SKM-1 treated with dmso at 0.1 percent for 144 hours (cell line): ENCODE data around the gene ACSL6.

Experiments
- DNase-seq: peaks from one replicate; lab custom pipeline; 2025; ENCODE audit not compliant: unreplicated experiment; lab: John Stamatoyannopoulos, UW

The ACSL6 gene, protein sequence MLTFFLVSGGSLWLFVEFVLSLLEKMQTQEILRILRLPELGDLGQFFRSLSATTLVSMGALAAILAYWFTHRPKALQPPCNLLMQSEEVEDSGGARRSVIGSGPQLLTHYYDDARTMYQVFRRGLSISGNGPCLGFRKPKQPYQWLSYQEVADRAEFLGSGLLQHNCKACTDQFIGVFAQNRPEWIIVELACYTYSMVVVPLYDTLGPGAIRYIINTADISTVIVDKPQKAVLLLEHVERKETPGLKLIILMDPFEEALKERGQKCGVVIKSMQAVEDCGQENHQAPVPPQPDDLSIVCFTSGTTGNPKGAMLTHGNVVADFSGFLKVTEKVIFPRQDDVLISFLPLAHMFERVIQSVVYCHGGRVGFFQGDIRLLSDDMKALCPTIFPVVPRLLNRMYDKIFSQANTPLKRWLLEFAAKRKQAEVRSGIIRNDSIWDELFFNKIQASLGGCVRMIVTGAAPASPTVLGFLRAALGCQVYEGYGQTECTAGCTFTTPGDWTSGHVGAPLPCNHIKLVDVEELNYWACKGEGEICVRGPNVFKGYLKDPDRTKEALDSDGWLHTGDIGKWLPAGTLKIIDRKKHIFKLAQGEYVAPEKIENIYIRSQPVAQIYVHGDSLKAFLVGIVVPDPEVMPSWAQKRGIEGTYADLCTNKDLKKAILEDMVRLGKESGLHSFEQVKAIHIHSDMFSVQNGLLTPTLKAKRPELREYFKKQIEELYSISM

DNA sequence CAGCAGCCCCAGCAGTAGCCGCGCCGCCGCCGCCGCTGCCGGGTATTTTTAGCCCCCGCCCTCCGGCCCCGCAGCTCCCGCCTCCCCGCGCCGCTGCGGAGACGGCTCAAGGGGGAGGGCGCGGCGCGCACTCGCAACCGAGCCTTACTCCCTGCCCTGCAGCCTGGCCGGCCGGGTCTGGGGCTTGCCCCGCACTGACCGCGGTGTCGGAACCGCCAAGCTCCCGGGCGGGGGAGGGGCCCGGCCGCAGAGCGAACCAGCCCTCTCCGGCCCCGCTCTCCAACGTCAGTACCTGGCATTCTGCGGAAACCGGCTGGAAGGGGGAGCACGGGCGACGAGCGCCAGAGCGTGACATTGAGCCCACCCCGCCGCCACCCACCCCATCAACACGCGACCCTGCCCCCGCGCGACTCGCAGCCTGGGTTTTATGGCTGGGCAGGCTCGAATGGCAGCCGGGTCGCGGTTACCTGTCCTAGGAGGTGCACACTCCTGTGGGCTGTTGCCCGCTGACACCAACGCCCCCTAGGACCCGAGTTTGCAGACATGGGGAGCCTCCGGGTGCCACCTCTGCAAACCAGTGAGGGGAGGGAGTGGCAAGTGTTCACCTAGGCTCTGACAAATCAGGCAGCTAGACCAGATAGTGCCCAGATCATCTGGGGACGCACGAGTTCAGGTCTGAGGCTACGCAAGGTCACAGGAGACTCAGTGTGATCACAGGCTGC lies at the start of gene ACSL6:
Gene ACSL6 (minus strand): TSS at position 37 of the 722 bp plus-strand sequence. CDS start 105 bp downstream, outside the sequence.
- no peak for DNase-seq

- DNase-seq, result no peak
These were observed 49.2 kb upstream of the ACSL6 start, which contains the start of gene IL3 for GRCh38 chr5:132060501-132061161. IL3 (plus strand) TSS chr5:132060655; CDS start chr5:132060707, 52 bp downstream.

GRCh38 chr5:132059696-132060500 lies 48.4 kb upstream of the ACSL6 start:
- no peak for DNase-seq

- DNase-seq, result no peak
These were observed 47.7 kb upstream of the ACSL6 start for GRCh38 chr5:132059043-132059695.

- no peak for DNase-seq
These were observed 47.2 kb upstream of the ACSL6 start for GRCh38 chr5:132058646-132059042.

GRCh38 chr5:132057498-132058255 lies 46.2 kb upstream of the ACSL6 start:
- no peak for DNase-seq

DNA sequence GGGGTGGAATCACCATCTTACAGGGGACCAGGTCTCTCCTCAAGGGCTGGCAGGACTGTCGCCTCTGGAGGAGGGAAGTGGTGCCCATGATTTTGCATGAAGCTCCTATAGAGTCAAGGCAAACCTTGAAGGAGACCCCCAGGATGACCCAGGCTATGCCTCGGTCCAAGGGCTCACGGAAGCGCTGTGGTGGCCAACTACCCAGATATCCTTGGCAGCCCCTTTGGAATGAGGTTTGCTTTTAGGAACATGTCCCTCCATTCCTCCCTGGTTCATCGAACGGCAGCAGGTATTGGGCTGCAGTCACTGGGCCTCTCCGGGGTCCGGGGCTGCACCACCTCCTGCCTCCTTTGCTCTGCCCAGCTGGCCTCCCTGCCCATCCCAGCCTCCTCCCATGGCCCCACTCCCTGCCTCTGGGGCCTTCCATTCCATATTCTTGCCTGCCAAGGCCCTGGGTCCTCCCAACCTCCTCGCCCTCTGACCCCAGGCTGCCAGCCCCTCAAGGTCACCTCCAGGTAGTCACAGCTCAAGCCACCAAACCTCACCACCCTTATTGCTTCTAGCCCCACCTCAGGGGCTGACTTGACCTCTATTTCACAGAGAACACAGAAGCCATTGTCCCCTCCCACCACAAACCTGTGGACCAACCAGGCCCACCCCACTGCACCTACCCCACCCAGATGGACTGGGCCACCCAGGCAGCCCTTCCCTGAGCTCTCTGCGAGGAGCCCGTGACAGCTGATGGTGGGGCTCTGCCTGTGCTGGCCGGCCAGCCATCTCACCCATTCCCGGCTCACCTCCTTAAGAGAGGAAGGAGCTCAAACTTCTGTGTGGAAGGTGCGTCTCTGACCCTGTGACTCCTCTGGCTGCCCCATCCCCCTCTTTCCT lies 45.4 kb upstream of the ACSL6 start:
- no peak for DNase-seq

DNA sequence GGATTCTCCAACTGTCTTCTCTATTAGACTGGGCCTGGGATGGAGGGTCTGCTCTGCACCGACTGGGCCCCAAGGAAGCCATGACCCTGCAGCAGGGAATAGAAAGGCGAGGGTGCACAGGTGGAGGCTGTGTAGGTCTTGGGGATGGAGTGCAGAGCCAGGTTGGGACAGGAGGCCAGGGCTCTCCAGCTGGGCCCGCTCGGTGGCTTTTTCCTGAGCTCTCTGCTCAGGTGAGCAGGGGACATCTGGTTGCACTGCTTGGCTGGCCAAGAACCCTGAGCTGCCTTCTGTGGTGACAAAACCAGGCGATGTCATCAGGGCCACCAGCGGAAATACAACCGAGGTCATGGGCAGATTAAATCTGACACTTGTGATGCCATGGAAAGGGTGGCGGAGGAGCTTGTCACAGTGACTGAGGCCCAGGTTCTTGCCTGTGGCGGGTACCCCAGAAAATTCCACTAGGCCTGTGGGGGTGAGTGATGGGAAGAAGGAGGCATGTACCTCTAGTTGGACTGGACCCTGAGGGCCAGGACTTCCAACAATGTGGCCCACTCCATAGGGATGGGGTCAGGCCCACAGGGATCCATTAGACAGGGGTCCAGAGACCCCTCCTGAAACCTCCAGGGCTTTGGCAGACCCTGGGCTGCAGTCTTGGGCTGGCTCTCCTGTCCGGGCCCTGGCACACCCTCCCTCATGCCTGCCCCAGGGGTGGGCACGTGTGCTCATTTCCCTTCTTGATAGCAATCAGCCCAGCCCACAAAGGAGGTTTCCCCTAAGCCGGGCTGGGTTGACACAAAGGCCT lies 44.6 kb upstream of the ACSL6 start:
- DNase-seq, result no peak

DNA sequence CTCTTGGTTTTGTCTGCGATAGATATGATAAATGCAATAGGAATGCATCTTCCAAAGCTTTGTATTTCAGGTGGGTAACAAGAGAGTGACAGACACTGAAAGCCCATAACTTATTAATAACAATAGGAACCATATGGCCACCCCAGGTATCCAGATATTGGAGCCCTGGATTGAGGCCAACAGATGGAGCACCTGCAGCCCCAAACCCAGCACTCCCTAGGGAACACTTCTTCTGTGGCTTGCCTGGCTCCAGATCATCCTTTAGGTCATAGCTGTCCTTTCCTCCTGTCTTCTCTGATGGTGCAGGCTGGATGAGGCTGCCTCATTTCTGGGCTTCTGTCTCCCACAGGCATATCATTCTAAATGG lies 44.0 kb upstream of the ACSL6 start:
- no peak for DNase-seq

DNA sequence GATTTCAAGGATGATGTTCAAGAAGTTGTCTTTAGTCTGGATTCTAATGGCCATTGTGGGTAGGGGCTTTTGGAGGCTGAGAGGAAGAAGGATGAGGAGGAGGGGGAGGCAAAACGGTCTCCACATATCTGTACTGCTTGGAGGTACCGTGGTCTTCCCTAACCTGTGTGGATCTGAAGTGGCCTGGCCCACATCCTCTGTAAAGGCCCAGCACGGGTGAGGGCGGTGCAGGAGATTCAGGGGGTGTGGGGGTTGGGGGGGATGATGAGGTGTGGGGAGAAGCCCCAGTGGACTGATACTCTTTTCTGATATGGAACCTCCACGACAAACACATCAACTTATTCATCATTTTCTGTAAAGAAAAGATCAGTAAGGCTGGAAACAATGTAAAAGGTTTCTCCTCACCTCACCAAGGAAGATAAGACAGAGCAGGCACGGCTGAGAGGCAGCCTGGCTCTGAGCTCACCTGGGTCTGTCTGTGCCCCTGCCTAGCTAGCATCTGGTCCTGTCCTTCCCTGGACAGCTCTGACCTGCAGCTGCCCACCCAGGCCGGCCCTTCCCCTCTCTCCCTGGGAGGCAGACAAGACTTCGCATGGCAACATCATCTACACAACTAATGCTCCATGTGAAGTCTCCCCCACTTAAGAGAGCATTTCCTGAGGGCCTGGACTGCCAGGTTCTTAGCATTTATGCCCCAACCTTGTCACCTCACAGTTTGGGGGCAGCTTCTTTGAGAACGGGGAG lies 43.4 kb upstream of the ACSL6 start:
- DNase-seq, result no peak

GRCh38 chr5:132054031-132054696 lies 42.7 kb upstream of the ACSL6 start:
- DNase-seq, result no peak

DNA sequence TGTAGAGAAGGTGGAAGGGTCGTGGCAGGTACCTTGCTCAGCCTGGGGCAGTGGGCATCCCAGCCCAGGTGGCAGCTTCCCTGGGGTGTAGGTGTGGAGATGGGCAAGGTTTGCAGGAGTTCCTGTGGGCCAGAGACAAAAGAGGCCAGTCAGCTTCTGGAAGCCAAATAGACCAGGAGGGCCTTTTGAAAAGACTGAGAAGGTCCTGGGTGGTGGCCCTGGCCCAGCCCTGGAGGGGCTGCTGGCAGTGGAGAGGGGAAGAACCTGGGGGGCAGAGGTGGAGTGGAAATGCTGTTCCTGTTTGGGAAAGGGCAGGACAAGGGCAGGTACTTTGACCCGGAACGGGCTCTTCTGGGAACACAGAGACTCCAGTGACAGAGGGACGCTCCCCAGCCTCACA lies 42.0 kb upstream of the ACSL6 start:
- no peak for DNase-seq

GRCh38 chr5:132052520-132052919 lies 41.1 kb upstream of the ACSL6 start:
- DNase-seq, result no peak

GRCh38 chr5:132050661-132051552 lies 39.4 kb upstream of the ACSL6 start:
- no peak for DNase-seq

- peak; percentile 86 for DNase-seq
These were observed 38.7 kb upstream of the ACSL6 start for GRCh38 chr5:132050136-132050535.
